ENCODE measurements around the gene LGALS3BP. TPM values are rescaled to one million over a fixed set of nuclear protein-coding genes. Genes with fewer than 3 reads are reported as not detected.

LGALS3BP gene
- total and polyA plus RNA-seq, 2 of the 13 experiments (the other 11 are each of a cell fraction or from before 2014, with no cell fraction given) = 137 to 332 TPM

DNA sequence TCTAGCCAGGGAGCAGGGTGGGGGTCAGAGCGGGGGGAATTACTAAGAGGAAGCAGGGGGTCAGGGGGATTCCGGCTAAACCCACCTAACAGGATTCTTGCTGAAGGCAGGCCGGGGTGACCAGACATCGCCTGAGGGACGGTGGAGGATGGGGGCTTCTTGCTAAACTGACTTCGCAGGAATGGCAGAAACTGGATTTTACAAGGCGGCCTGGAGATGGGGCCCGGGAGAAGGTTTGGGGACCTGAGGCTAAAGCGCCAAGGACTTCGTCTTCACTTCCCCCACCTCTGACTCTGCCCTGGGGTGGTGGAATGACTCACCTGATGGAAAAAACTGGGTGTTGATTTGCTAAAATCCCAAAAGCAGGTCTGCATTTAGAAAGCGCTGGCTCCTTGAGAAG lies 23.5 kb downstream of the LGALS3BP start:
- H3K4me2 ChIP-seq (ENCODE audit: low read depth, low read length) = no peak overlapping the region
- H3K9me3 ChIP-seq (ENCODE audit: low read length) = peaks cover 4% of the 10 kb centered on the region
- H3K27ac ChIP-seq (ENCODE audit: extremely low read length, insufficient read depth, low read length) = no peak overlapping the region
- DNase-seq (ENCODE audit: low spot score) = no peak
- peaks cover 40% of the 10 kb centered on the region for H3K4me1 ChIP-seq (ENCODE audit: insufficient read depth, low read length)
- peaks cover 5 to 44% of the 10 kb centered on the region in 2 experiments; a peak in 4 of 5 replicates for H3K27me3 ChIP-seq (ENCODE audit: control insufficient read depth in 1 of 2, insufficient read depth in 2 of 2, low read length in 2 of 2)
- TF ChIP-seq, protein P1, sequence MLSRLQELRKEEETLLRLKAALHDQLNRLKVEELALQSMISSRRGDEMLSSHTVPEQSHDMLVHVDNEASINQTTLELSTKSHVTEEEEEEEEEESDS (CRISPR knock-in tag; IDR thresholded peaks at IDR 0.05; ENCODE audit: borderline replicate concordance) = no peak
- TF ChIP-seq ZNF432 (CRISPR knock-in tag; IDR thresholded peaks at IDR 0.05; ENCODE audit: borderline replicate concordance) (no peak), NCOA5 (CRISPR knock-in tag; IDR thresholded peaks at IDR 0.05) (no peak), NR2F1 (CRISPR knock-in tag; IDR thresholded peaks at IDR 0.05) (no peak), ATRX (CRISPR knock-in tag; IDR thresholded peaks at IDR 0.05; ENCODE audit: borderline replicate concordance) (no peak)
- no peaks in the 10 kb centered on the region for H3K36me3 ChIP-seq (replicated peaks in 1 of 2; ENCODE audit: control insufficient read depth in 1 of 2, insufficient read depth in 2 of 2, low read length in 2 of 2)
- no peaks in the 10 kb centered on the region for H4K20me1 ChIP-seq (ENCODE audit: insufficient read depth, low read length)
- WGBS (ENCODE audit: low lambda C conversion rate) = 66% methylated on average over 11 of the region's 11 CpGs
- intact Hi-C loops (cut with micrococcal nuclease; ENCODE audit: unreplicated experiment) = no loop called here
- H3K79me2 ChIP-seq (ENCODE audit: insufficient read depth, low read length) = no peaks in the 10 kb centered on the region
- H3K4me3 ChIP-seq (replicated peaks in 1 of 3; ENCODE audit: insufficient read depth in 1 of 3, low read depth in 2 of 3, low read length in 3 of 3) = no peak overlapping the region
- CTCF ChIA-PET (ENCODE audit: low intra/inter-chr PET ratio, low total read pairs) = no interaction called here
- in situ Hi-C loops (cut with HindIII; ENCODE audit: extremely low pct_ligation_motif_present, low pct_unique_long_range_greater_than_20kb) = no loop called here
- POLR2A ChIA-PET = interaction anchor here (1.5 kb wide), 1 partner anchor 40 kb away, joined by 3 read pairs; no protein-coding TSS in a partner anchor
- no TSS peak for BruUV-seq (replicated peaks)
- no peak overlapping the region for H3K9ac ChIP-seq (ENCODE audit: insufficient read depth, low read depth, low read length)
- no peak for ATAC-seq
- H2AFZ ChIP-seq (ENCODE audit: low read length) = no peak overlapping the region
- FAIRE-seq = no peak

DNA sequence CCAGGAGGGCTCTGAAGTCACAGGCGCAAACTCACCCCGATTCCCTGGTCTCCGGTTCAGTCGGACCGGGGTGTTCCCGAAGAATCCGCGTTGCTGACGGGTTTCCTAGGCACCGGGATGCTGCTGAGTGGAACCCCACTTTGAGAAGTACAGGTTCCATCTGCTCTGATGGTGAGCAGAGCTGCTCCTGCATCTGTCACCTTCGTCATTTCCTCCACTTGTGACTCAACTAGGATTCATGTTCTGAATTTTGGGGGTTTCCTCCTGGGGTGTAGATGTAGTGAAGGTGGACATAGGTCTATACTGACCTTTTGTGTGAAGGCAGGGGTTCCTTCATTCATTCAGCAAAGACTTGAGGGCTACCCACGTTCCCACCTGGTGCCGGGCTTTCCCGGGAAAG lies 25.0 kb downstream of the LGALS3BP start:
- Histone ChIP-seq H3K36me3 (replicated peaks in 1 of 2; ENCODE audit: control insufficient read depth in 1 of 2, insufficient read depth in 2 of 2, low read length in 2 of 2) (no peaks in the 10 kb centered on the region), H4K20me1 (ENCODE audit: insufficient read depth, low read length) (no peaks in the 10 kb centered on the region), H3K4me2 (ENCODE audit: low read depth, low read length) (no peak overlapping the region), H3K9me3 (ENCODE audit: low read length) (peaks cover 18% of the 10 kb centered on the region), H3K27ac (ENCODE audit: extremely low read length, insufficient read depth, low read length) (no peak overlapping the region), H3K27me3 (ENCODE audit: control insufficient read depth in 1 of 2, insufficient read depth in 2 of 2, low read length in 2 of 2) (peaks cover 5 to 44% of the 10 kb centered on the region in 2 experiments; a peak in 4 of 5 replicates), H3K4me3 (replicated peaks in 1 of 3; ENCODE audit: insufficient read depth in 1 of 3, low read depth in 2 of 3, low read length in 3 of 3) (no peak overlapping the region), H3K9ac (ENCODE audit: insufficient read depth, low read depth, low read length) (no peak overlapping the region), H3K4me1 (ENCODE audit: insufficient read depth, low read length) (peaks cover 34% of the 10 kb centered on the region), H2AFZ (ENCODE audit: low read length) (no peak overlapping the region), H3K79me2 (ENCODE audit: insufficient read depth, low read length) (no peaks in the 10 kb centered on the region)
- ChIA-PET CTCF (ENCODE audit: low intra/inter-chr PET ratio, low total read pairs) (no interaction called here), POLR2A (interaction anchor here (1.3 kb wide), 1 partner anchor 25 kb away, joined by 3 read pairs; the partner anchor contains the start of gene LGALS3BP)
- FAIRE-seq = no peak
- in situ Hi-C loops (cut with HindIII; ENCODE audit: extremely low pct_ligation_motif_present, low pct_unique_long_range_greater_than_20kb) (no loop called here), intact Hi-C loops (cut with micrococcal nuclease; ENCODE audit: unreplicated experiment) (no loop called here)
- ATAC-seq = no peak
- DNase-seq (ENCODE audit: low spot score) = no peak
- WGBS (ENCODE audit: low lambda C conversion rate) = 45% methylated on average over 13 of the region's 14 CpGs
- no TSS peak for BruUV-seq (replicated peaks)
- TF ChIP-seq, protein P2, sequence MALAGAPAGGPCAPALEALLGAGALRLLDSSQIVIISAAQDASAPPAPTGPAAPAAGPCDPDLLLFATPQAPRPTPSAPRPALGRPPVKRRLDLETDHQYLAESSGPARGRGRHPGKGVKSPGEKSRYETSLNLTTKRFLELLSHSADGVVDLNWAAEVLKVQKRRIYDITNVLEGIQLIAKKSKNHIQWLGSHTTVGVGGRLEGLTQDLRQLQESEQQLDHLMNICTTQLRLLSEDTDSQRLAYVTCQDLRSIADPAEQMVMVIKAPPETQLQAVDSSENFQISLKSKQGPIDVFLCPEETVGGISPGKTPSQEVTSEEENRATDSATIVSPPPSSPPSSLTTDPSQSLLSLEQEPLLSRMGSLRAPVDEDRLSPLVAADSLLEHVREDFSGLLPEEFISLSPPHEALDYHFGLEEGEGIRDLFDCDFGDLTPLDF (CRISPR knock-in tag; IDR thresholded peaks at IDR 0.05) = no peak
- no peak for TF ChIP-seq PCBP1 (IDR thresholded peaks at IDR 0.05; ENCODE audit: borderline replicate concordance, low read depth, low read length)
- TF ChIP-seq, protein P3, sequence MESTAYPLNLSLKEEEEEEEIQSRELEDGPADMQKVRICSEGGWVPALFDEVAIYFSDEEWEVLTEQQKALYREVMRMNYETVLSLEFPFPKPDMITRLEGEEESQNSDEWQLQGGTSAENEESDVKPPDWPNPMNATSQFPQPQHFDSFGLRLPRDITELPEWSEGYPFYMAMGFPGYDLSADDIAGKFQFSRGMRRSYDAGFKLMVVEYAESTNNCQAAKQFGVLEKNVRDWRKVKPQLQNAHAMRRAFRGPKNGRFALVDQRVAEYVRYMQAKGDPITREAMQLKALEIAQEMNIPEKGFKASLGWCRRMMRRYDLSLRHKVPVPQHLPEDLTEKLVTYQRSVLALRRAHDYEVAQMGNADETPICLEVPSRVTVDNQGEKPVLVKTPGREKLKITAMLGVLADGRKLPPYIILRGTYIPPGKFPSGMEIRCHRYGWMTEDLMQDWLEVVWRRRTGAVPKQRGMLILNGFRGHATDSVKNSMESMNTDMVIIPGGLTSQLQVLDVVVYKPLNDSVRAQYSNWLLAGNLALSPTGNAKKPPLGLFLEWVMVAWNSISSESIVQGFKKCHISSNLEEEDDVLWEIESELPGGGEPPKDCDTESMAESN (CRISPR knock-in tag; conservative IDR thresholded peaks at IDR 0.05) = no peak
- no peak for TF ChIP-seq GTF3A (CRISPR knock-in tag; conservative IDR thresholded peaks at IDR 0.05)
- no peak for TF ChIP-seq SAFB2 (CRISPR knock-in tag; IDR thresholded peaks at IDR 0.05; ENCODE audit: borderline replicate concordance, low read depth)
- TF ChIP-seq, protein P4, sequence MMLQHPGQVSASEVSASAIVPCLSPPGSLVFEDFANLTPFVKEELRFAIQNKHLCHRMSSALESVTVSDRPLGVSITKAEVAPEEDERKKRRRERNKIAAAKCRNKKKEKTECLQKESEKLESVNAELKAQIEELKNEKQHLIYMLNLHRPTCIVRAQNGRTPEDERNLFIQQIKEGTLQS (CRISPR knock-in tag; IDR thresholded peaks at IDR 0.05) = no peak
- no peak for TF ChIP-seq PHF20 (CRISPR knock-in tag; IDR thresholded peaks at IDR 0.05)
- no peak for TF ChIP-seq ZSCAN9 (CRISPR knock-in tag; IDR thresholded peaks at IDR 0.05; ENCODE audit: borderline replicate concordance)

Data from HepG2 (cell line).